DMS53 treated with DMSO at 0.1 percent for 48 hours (cell line): Measurements from ENCODE around the gene KCNMB4.

Experiments
- DNase-seq: peaks from one replicate; lab custom pipeline; 2025; ENCODE audit not compliant: unreplicated experiment; lab: John Stamatoyannopoulos, UW

The KCNMB4 gene

DNA sequence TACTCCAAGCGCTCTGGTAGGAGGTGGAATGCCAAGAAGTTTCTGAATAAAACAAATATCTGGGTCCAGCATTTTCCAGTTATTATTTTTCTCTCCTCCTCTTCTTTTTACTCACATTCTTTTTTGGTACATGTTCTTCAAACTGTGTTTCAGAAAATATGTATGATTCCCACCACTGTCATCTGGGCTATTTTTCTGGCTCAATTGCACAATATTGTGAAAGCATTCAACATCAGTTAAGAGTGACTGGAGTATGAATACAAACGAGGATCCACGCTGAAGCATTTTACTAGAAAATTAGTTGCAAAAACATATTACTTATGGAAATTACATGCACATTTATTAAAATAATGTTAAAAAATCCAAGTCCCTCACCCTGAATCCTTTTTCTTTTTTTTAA lies 61.5 kb downstream of the KCNMB4 start:
- DNase-seq: no peak

GRCh38 chr12:70430400-70430799 lies 64.3 kb downstream of the KCNMB4 start:
- DNase-seq: no peak

GRCh38 chr12:70436836-70437235 lies 70.7 kb downstream of the KCNMB4 start:
- no peak for DNase-seq

GRCh38 chr12:70443062-70443673 lies 77.1 kb downstream of the KCNMB4 start:
- DNase-seq: no peak

- DNase-seq: no peak
Observed at GRCh38 chr12:70444903-70445302, 78.8 kb downstream of the KCNMB4 start.

GRCh38 chr12:70448371-70448770 lies 82.3 kb downstream of the KCNMB4 start:
- DNase-seq: no peak

DNA sequence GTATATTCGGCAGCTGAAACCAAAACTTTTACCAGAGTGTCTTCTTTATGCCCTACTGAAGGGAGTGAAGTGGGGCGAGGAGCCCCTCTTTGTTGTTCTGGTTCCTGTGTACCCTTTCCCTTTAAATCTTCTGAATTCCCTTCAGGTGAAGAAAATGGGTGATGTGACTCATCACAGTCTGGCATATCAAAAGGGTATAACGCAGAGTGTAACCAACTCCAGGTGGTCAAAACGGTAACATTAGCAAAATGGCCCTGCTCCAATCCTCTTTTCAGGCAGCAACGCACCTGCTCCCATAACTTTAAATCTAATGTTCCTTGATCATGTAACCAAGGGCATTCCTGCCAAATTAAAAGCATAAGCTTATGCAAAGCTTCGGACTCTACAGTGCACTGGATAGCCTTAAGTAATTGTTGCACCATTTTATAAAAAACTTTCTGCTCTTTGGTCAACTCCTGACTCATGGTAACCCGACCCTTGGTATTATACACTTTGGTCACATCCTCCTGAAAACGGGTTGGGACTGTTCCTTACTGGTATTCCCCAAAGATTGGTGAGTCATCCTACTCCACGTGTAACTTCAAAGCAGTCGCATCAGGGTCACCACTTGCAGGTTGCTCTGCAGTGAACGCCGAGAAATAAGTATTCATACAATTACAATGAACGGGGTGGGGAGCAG lies 83.1 kb downstream of the KCNMB4 start:
- peak; percentile 46 for DNase-seq

DNA sequence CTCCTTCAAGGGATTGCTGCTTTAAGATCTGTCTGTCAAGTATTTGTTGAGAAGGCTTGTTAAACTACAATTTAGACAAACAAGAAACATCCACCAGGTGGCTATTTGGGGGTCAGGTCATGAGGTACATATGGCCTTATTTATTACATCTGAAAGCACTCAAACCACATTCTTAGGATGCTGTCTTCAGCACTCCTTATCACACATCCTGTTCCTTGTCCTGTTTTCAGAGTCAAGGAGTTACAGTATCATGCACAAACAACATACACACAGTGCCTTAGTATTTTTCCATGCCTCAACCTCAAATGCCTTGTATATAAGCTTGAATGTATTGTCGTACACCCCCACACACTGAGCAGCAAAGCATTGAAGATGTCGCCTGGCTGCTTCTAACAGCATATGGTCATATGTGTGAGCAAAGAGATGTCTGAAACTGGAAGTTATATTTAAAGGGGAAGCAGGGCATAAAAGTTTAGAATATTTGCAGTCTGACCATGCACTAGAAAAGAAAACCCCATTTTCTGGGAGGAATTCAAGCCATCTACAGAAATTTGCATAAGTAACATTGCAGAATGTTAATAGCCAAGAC lies 83.8 kb downstream of the KCNMB4 start:
- DNase-seq: no peak

DNA sequence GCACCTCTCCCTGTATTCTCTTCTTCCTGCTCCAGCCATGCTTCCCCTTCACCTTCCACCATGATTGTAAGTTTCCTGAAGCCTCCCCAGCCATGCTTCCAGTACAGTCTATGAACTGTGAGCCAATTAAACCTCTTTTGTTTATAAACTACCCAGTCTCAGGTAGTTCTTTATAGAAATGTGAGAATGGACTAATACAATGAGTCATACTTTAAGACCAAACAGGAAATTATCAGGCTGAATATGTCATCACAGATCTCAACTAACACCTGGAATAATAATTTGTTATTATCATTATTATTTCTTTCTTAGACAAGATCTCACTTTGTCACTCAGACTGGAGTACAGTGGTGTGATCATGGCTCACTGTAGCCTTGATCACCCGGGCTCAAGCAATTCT lies 85.4 kb downstream of the KCNMB4 start:
- no peak for DNase-seq

DNA sequence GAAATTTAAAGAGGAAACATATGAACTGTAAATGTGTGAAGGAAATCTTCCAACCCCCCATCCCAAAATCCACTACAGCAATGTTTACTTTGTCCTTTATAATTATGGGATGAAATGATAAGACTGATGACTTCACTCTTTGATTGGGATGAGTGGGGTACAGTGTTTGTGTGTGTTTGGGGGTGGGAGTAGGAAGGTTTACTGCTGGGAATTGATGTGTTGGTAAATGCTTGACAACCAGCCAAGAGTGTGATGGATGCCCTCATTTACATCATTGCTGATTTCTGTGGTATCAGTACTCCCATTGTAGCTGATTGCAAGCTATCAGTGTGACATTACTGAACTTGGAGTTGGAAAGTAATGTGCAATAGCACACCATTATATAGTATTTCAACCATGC lies 90.9 kb downstream of the KCNMB4 start:
- no peak for DNase-seq

DNA sequence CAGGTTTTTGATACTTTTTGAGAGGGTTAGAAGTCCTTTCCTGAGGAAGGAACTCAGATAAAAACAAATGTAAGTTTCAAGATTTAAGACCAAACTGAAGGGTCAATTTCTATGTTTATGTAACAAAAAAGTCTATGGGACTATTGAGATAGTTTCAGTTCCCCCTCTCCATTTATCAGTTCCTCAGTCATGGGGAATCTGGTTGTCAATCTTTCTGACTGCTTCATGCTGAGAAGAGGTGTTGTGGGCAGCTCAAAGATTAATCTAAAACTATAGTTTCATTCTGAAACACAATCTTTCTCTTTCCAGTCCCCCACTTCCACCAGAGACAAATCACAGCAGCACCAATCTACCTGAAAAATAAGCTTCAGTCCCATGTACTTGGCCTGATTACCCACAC lies 93.7 kb downstream of the KCNMB4 start:
- DNase-seq: no peak

- DNase-seq: no peak
Observed at GRCh38 chr12:70463997-70464396, 97.9 kb downstream of the KCNMB4 start.

DNA sequence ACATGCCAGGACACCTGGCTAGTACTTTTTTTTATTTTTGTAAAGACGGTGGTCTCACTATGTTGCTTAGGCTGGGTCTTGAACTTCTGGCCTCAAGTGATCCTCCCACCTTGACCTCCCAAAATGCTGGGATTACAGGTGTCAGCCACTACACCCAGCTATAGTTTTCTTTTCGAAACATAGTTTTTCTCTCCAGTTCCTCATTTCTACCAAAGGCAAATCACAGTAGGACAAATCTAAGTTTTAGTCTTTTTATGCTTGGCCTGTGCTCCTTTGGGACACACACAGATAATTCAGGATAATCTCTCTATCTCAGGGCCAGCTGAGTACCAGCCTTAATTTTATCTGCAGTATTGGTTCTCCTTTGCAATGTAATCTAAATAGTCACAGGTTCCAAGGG lies 100.7 kb downstream of the KCNMB4 start:
- DNase-seq: no peak

GRCh38 chr12:70467476-70467875 lies 101.4 kb downstream of the KCNMB4 start:
- DNase-seq: no peak

DNA sequence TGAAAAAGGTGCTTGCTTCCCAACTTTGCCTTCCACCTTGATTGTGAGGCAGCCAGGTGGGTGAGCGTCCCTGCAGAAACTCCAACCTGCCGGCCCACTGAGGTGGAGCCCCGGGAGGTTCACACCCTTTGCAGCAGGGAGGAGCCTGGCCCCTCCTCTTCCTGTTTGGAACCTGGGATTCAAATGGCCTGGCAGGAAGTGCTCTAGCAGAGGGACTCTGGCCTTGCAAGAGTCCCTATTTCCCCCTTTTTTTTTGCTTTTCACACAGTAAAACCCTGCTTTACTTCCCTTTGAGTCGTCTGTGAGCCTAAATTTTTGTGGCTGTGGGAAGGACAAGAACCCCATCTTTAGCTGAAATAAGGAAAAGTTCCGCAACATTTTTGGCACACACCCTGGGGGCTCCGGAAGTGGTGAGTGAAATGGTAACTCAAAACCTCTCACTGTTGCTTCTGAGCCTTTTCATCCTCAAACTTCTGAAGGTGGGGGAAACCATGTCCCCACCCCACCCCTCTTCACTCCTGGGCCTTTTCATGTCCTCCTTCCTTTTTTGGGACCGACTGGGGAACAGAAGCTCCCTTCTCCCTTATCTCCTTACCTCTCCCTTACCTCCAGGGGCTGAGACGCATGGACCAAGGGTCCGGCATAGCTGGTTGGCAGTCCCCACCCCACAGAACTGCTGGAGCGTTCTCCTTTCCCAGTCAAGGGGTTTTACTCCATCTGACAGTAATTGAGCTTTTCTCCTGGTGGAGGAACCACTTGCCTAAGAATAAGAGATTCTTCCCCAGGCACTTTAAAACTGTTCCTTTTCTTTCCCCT lies 102.0 kb downstream of the KCNMB4 start:
- DNase-seq: no peak

- no peak for DNase-seq
Observed at GRCh38 chr12:70468741-70469140, 102.7 kb downstream of the KCNMB4 start.

GRCh38 chr12:70469221-70469820 lies 103.2 kb downstream of the KCNMB4 start:
- no peak for DNase-seq

GRCh38 chr12:70482764-70483163 lies 116.7 kb downstream of the KCNMB4 start:
- no peak for DNase-seq
